ENCODE measurements around the gene TCF21.

- TF ChIP-seq CTCF (IDR thresholded peaks at IDR 0.05; ENCODE audit: poor library complexity, severe bottlenecking) (no peak), POLR2AphosphoS5 (IDR thresholded peaks at IDR 0.05) (no peak)
Measured at GRCh38 chr6:133863228-133863627, 25.7 kb upstream of the TCF21 start.
